GM21367 (cell line): ENCODE results near the gene PLEKHA6.

Source experiments
- ATAC-seq: cut with Tn5 transposase; IDR thresholded peaks from one replicate; pipeline ENCODE4 v1.9.1; 2021; ENCODE audit not compliant: unreplicated experiment

The PLEKHA6 gene

GRCh38 chr1:204287466-204287891 is 72.2 kb downstream of the PLEKHA6 start:
- no peak for ATAC-seq

DNA sequence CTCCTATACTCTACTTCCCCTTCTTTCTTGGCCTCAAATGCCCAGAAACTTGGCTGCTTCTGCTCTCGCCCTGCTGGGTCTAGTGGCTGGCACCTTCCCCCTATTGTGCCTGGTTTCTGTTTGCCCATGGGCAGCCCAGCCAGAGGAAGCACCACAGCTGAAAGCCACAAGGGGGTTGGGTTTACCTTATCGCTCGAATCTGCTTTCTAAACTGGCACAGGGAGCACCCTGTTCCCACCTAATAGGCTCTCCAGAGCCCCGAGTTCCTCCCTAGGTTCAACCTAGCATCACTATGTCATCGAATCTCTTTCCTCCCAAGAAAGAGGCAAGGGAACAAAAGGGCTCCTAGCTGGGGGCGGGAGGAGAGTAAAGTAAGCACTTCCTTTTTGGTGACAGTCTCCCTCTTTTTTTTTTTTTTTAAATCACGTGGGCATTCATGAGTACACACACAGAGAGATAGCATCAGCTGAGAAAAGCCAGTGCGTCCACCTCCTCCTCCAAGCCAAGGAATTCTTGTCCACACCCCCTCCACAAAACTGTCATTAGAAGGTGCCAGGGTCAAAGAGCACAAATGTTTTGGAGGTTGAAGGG is 72.8 kb downstream of the PLEKHA6 start:
- ATAC-seq = no peak

DNA sequence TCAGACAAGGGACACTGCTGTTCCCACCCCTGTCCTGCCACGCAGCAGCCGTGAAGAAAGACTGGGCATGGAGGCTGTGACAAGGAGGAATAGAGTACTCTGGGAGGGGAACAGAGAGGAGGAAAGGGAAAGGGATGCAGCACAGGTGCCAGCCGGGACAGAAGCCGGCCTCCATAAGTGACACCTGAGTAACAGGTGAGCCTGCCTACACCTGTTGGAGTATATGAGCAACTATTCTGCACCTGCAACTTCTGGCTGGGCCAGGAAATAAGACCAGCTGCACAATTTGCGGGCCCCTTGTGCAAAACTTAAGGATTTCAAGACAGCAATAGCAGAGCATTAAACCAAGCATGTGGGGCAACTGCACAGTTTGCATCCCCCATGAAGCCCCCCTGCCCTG is 73.4 kb downstream of the PLEKHA6 start:
- no peak for ATAC-seq

- ATAC-seq = no peak
Observed at GRCh38 chr1:204285436-204286305, 74.1 kb downstream of the PLEKHA6 start.

- ATAC-seq = no peak
Observed at GRCh38 chr1:204284929-204285328, 74.8 kb downstream of the PLEKHA6 start.

GRCh38 chr1:204283711-204284651 is 75.7 kb downstream of the PLEKHA6 start:
- no peak for ATAC-seq

GRCh38 chr1:204282761-204283221 is 76.9 kb downstream of the PLEKHA6 start:
- no peak for ATAC-seq

DNA sequence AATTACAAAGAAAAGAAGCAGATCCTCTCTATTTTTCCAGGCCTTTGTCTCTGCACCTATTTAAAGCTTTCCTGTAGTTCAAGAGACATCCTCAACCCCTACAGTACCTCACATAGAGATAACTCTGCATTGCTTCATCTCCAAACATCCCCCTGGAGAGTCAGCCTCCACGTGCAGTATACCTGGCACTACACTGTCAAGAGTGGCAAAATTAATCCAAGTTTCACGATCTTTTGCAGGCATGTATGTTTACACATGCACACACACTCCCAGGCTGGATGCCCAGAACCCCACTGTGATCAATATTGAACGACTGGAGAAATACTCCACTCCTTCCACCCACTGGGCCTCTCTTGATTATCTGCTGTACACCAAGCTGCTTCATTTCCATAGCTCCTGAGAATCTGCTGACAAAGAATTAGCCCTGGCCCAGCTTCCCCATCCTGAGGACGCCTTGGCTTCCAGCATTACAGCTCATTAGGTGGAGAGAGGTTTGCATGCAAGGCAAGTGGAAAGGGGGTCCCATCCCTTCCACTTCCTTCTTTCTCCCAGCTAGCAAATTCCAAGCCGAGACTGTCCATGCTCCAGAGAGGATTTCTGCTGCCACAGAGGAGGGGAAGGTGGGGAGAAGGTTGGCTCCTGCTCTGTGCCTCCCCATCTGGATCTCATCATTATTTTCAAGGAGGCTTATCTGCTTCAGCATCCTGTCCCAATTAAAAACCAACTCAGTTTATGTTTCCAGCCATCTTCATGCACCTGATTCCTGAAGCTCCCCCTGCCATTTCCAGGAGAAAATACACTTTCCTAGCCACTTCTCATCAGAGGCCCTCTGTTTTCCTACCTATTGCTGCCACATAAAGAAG is 79.4 kb downstream of the PLEKHA6 start:
- no peak for ATAC-seq

DNA sequence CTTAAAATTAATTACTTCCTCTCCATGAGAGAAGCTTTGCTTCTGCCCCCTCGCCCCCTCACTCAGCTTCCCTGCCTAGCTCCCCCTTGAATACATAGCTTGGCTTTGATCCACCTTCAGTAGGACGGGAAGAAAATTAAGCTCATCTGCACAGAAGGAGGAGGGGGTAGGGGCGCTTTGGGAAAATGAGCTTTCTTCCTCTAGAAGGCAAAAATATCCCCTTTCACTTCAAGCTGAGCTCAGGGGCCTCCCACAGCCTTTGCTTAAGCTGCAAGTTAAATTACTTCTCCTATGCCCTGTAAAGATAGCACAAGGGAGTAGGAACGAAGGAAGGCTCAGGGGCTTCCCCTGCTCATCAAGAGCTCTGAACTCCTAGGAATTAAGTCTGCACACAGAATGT is 80.8 kb downstream of the PLEKHA6 start:
- no peak for ATAC-seq

DNA sequence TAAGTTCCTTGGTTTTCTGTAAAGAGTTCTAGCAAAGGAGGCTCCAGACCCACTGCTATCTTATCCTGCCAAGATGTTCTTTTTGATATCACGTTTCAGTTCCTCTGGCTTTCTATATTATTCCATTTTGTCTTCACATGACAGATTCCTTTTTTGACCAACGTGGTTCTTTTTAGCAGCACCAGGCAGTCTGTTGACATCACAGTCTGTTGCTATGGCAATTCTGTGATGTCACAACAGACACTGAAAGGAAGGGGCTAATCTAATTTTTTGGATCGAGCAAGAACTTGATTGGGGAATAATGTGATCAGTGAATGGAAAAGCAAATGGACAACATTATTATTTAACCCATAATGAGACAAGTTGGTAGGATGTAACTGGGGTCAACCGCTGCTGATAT is 81.5 kb downstream of the PLEKHA6 start:
- no peak for ATAC-seq

DNA sequence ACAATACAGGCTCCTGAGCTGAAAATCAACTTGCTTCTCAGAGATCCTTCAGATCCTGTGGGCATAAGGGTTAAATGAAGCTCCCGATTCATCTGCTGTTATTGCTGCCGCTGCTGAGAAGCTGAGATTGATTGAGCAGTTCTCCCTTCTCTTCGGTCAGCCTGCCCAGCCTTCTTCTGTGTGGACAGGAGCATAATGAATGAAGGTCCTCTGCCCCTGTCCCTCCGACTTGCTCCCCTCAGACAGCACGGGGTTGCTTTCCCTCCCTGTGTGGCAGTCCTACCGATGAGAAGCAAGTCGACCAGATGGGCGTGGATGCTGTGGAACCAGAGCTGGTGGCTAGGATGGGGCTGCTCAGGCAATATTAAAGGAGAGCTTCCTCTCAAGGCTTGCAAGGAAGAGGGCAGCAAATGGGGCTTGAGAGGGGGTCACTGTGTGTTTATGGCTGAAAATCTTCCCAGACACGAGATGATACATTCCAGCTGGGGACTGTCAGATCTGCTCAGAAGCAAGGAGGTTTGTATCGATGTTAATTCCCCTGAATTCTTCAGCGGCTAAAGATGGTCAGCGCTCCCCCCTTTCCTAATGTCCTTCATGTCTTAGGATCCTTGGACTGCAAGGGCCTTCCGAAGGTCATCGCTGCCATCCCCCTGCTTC is 82.0 kb downstream of the PLEKHA6 start:
- ATAC-seq = no peak

DNA sequence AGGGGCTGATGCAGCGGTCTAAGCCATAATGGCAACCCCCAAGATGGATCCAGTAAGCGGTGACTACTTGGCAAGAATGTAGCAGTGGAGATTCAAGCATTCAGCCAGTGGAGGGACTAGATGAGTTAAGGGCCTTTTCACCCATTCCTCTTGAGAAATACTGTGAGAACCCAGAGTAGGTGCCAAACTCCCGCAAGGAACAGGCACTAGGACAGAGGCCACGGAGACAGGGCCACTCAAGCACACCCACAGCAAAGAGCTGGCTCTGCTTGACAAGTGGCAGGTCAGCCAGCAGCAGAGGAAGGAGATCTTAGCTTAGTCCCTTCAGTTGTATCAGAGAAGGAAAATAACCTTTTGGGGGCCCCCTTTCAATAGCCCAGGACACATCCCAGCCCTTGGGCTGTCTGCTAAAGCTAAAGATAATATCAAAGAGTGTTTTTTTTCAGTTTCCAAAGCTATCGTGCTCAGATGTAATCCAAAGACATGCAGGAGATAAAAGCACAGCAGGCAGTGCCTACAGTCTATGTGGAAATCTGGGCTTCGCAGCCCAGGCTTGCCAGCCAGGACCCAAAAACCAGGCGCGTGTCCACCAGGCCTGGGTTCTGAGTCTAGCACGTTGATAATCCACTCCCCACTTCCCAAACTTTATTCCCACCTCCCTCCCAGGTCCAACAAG is 83.9 kb downstream of the PLEKHA6 start:
- no peak for ATAC-seq

DNA sequence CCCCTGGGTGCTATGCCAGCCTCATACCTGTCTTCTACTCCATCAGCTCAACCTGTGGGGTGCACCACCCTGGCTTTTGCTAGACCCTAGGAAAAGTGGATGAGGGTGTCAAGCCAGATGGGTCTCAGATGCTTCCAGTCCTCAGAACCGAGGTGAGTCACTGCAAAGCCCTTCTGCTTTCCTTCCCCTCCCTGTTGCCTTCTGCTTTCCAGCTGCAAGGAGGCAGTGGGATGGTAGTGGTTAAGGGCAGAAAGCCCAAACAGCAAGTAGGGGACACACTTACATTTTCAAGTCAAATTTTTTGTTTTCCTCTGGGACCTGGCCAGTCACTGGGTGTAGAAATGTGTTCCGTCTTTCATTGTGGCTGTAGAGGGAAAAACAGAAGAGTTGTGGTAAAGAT is 85.3 kb downstream of the PLEKHA6 start:
- ATAC-seq = no peak

DNA sequence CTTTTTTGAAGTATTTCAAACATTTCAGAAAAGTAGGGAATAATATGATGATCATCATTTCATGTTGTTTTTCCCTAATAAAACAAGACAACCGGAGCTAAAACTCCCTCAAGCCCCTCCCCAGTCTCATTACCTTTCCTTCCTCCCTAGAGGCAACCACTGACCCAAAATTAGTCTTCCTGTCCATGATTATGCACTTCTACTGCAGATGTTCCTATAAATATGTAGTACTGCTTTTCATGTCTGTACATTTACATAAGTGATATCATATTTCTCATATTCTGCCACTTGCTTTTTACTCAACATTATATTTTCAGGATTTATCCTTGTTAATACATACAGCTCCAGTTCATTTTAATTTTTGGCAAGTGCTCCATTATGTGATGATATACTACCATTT is 87.2 kb downstream of the PLEKHA6 start:
- ATAC-seq = no peak

- ATAC-seq = no peak
Observed at GRCh38 chr1:204271970-204272369, 87.8 kb downstream of the PLEKHA6 start.

GRCh38 chr1:204268101-204268500 is 91.6 kb downstream of the PLEKHA6 start:
- no peak for ATAC-seq

DNA sequence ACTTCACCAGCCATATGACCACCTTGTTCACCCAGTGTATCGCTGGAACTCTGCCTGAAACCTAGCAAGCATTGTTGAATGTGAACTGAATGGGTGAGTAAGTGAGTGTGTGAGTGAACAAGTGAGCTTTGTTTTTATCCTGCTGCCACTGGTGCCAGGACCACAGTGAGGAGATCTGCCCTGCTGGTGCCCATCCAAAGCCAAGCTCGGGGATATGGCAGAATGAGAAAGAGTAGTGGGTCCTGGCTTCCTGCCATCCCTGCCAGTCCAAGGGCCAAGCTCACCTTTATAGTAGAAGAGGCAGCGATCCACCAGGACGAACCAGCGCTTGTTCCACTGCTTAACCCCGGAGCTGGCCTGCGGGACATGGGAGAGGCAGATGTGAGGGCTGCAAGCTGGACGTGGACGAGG is 92.5 kb downstream of the PLEKHA6 start:
- ATAC-seq = no peak

GRCh38 chr1:204266504-204267034 is 93.2 kb downstream of the PLEKHA6 start:
- no peak for ATAC-seq

- no peak for ATAC-seq
Observed at GRCh38 chr1:204265665-204266064, 94.1 kb downstream of the PLEKHA6 start.
